ENCODE measurements around the gene GRM2.
A peak's percentile ranks its signal among the peaks of the same experiment; 100 is the strongest.

Gene GRM2

GRCh38 chr3:51680663-51681230 lies 26.1 kb upstream of the GRM2 start:
- no peak for DNase-seq

- DNase-seq: no peak
Measured at GRCh38 chr3:51681453-51681852, 25.4 kb upstream of the GRM2 start.

DNA sequence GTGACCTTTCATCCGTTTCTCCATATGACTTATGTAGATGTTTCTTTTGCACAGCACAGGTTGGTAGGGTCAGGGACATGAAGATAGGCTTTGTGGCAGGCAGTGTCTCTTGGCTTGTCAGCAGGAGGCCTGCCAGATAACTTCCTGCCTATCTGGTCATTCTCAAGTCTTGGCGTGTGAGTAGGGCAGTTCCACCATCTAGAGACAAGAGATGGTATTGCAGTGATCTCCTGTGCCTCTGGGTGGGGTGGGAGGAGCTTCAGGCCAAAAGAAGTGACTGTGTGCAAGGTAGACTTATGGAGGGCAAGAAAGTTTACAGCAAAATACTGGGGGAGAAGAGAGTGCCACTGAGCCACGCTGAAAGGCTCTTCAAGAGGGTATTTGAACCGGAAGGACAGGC lies 24.8 kb upstream of the GRM2 start:
- peak in 1 of 2 experiments; percentile 55 for DNase-seq

DNA sequence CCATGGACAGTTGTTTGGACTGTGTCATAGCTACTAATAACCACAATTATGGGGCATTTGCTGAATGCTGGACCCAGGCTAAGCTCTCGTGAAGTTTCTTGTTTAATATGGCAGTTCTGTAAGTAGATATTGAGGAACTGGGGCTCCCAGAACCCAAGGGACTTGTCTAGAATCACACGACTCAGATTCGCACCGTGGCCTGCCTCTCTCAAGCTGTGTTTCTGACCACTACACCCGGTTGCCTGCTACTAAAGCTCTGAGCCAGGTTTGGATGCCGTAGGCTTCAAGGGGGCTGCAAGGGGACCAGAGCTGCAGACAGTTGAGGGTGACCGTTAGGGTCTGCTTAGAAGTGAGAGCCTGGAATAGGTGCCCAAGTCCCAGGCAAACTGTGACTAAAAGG lies 24.3 kb upstream of the GRM2 start:
- no peak for DNase-seq

GRCh38 chr3:51683566-51683965 lies 23.3 kb upstream of the GRM2 start:
- DNase-seq: no peak

GRCh38 chr3:51684971-51685751 lies 21.7 kb upstream of the GRM2 start:
- DNase-seq: no peak

GRCh38 chr3:51686056-51686455 lies 20.8 kb upstream of the GRM2 start:
- no peak for DNase-seq

DNA sequence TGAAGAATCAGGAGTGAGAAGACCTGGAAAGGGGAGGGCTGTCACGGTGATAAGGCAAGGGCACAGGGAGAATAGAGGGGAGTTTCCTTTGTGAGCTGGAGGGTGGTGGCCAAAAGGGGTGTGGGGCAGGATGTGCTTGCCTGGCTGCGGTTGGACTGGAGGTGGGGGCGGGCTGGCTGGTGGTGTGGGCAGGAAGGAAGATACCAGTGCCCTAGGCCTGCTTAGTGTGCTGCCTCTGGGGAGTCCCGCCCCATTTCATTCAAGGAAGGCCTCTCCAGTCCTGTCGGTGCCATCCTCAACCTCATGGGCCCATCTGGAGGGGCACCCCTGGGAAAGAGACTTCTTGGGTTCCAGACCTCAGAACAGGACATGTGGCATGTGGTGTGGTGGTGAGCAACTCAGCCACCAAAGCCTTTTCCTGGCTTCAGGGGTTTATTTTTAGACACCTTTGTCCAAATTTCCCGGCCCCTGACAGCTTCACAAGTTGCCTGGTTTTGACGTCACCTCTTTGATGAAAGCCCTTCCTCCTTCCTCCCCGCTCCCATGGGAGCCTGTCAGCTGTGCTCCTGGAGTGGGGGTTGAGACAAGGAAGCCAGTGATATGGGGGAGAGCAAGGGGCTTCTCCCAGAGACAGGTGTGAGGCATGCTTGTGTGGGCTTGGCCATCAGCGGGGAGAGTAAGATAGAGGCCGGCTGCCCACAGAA lies 20.2 kb upstream of the GRM2 start:
- DNase-seq: no peak

- no peak for DNase-seq
Measured at GRCh38 chr3:51687431-51688205, 19.2 kb upstream of the GRM2 start.

GRCh38 chr3:51688206-51688600 lies 18.7 kb upstream of the GRM2 start:
- no peak for DNase-seq

DNA sequence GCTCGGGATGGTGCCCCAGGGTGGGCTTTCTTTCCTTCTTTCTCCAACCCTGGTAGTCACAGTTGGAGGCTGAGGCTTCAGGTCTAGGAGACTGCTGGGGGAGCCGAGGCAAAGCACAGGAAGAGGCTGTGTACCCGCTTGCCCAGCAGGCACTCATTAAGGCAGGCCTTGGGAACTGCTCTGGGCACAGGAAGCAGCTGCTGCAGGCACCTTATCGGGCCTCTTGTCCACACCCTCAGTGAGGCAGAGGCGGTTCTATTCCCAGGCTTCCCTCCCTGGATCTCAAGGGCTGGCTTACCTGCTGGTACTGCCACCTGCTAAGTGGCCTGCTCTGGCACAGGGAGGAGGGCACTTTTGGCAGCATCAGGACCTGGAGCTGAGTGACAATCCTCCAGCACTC lies 15.8 kb upstream of the GRM2 start:
- DNase-seq: no peak

DNA sequence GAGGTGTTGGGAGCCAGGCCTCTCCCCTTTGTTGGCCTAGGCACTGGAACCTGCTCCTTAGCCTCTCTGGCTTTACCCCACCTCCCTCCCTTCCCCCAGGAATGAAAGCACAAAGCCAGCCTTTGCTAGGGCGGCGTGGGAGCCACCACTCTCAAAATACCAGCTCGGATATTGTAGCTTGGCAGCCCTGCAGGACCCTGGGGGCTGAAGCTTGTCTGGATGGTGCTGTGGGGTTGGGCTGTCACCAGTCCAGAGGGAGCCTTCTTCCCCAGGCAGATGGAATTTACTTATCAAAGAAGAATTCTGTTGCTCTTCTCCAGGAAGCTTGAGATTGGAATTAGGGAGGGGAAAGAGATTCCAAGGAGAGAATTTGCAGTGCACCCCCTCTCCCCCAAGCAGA lies 14.9 kb upstream of the GRM2 start:
- DNase-seq: no peak

DNA sequence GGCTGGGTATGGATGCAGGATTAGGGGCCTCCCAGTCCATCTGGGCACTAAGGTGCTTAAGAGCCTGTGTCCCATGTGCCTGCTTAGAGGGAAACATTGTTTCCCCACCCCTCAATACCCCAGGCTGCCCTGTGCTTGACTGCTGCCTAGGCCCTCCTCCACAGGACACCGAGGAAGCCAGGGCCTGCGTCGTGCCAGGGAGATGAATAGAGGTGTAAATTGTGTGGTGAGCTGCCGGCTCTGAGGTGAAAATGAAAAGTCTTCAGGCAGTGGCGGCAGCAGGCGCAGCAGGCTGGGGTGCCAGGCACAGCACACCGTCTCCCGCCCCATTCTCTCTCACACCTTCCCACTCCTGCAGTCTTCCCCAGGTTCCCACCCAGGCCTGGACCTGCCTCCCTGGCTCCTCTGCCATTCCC lies 13.9 kb upstream of the GRM2 start:
- DNase-seq: no peak

GRCh38 chr3:51696954-51697353 lies 9.9 kb upstream of the GRM2 start:
- DNase-seq: no peak

DNA sequence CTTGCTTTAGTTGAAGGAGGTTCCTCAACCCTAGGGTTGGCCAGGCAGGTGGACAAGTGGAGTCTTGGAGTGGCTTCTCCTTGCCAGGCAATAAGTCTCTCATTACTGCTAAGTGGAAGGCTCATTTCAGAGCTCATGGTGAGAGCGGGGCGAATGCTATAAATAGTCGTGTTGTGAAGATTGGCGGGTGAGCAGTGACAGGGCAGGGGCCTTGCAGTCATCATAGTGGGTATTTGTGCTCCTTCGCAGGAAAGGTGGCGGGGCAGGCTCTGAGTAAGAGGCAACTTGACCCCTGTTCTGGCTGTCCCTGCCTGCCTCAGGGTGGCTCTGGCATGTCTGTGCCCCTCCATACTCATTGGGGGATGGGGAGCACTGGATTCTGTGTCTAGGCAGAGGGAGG lies 8.7 kb upstream of the GRM2 start:
- peak in 1 of 2 experiments; percentile 5 for DNase-seq

GRCh38 chr3:51700403-51700802 lies 6.5 kb upstream of the GRM2 start:
- no peak for DNase-seq

GRCh38 chr3:51702156-51702555 lies 4.7 kb upstream of the GRM2 start:
- DNase-seq: no peak

DNA sequence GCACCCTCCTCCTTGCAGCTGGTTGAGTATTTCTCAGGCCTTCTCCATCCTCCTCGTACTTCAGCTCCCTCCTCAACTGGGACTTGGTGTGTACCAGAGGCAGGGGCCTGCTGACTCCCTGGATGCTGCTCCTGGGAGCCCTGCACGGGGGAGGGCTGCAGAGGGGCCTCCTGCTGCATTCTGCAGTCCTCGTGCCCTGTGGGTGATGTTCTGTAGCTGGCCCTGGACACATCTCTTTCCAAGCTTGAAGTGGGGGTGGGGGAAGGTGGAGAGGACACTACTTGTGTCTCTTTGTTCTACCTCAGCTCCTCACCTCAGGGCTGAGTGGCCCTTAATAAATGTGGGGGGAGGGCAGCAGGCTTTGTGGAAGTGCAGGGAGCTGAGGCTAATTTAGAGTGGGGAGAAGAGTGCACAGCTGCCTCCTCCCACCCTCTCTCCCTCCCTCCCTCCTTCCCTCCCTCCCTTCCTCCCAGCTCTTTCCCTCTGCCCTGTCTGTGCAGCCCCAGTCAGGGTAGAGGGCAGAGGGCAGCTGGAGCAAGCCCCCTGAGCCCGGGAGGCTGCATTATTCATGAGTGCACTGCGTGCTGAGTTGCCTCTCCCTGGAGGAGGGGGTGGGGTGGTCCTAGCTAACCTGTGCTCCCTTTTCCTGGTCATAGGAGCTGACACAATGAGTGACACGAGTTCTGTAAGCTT lies 3.7 kb upstream of the GRM2 start:
- peak; percentile 48 to 51 for DNase-seq

- DNase-seq: peak in 1 of 2 experiments; percentile 7
Measured at GRCh38 chr3:51703761-51704510, 2.9 kb upstream of the GRM2 start.

- DNase-seq: no peak
Measured at GRCh38 chr3:51704511-51704950, 2.3 kb upstream of the GRM2 start.

DNA sequence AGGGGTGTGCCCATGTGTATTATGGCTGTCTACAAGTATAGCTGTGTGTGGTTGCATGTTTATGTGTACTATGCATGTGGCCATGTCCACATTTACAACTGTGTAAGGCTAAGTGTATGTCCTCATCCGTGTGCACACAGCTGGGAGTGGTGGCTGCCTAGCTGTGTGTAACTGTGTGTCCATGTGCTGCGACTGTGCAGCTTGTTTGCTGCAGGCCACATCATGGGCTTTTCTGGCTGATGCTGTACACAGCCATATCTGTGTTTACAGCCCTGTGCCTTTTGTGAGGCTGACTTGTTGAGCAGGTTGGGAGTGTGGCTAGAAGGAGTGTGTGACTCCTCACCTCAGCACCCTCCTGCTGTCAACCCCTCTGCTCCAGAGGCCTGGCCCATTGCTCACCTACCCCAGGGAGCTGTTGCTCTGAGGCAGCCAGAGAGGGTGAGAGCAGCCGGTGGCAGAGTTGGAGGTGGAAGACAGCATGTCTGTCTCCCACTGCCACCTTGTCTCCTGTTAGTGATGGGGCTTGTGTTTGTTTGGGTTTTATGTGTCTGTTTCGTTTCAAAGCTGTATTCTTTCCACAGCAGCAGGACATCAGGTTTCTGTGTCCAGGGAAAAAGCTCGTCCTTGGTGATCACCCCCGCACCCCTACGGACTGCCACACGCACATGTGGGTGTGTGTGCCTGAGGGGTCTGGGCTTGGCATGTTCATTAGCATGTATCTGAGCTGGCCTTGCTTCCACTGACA lies 1.4 kb upstream of the GRM2 start:
- DNase-seq: no peak
